GM15510 (cell line): ENCODE data around the gene SERP1.

Source experiments
- POLR2A ChIP-seq: IDR thresholded peaks from 3 replicates; pipeline ENCODE4 v1.6.1; 2011; ENCODE audit warnings: borderline replicate concordance; ENCODE audit not compliant: insufficient read length; ENCODE audit errors: extremely low read depth

The SERP1 gene

GRCh38 chr3:150545419-150546225, 674 bp downstream of the SERP1 start:
- no peak for TF ChIP-seq POLR2A

GRCh38 chr3:150544726-150545125, 1.6 kb downstream of the SERP1 start:
- TF ChIP-seq POLR2A, result no peak

GRCh38 chr3:150544041-150544440, 2.3 kb downstream of the SERP1 start:
- TF ChIP-seq POLR2A, result no peak

- TF ChIP-seq POLR2A, result no peak
These were observed 2.8 kb downstream of the SERP1 start for GRCh38 chr3:150543531-150543930.

GRCh38 chr3:150543128-150543527, 3.2 kb downstream of the SERP1 start:
- no peak for TF ChIP-seq POLR2A

GRCh38 chr3:150540991-150541390, 5.3 kb downstream of the SERP1 start:
- no peak for TF ChIP-seq POLR2A

GRCh38 chr3:150540297-150540696, 6.0 kb downstream of the SERP1 start:
- no peak for TF ChIP-seq POLR2A

- no peak for TF ChIP-seq POLR2A
These were observed 7.7 kb downstream of the SERP1 start for GRCh38 chr3:150538324-150539208.

GRCh38 chr3:150535204-150535603, 11.1 kb downstream of the SERP1 start:
- no peak for TF ChIP-seq POLR2A

GRCh38 chr3:150531775-150532174, 14.5 kb downstream of the SERP1 start:
- TF ChIP-seq POLR2A, result no peak

GRCh38 chr3:150528354-150528797, 17.9 kb downstream of the SERP1 start:
- TF ChIP-seq POLR2A, result no peak

GRCh38 chr3:150527464-150528255, 18.6 kb downstream of the SERP1 start:
- TF ChIP-seq POLR2A, result no peak

GRCh38 chr3:150523538-150523937, 22.8 kb downstream of the SERP1 start:
- no peak for TF ChIP-seq POLR2A

- no peak for TF ChIP-seq POLR2A
These were observed 24.8 kb downstream of the SERP1 start for GRCh38 chr3:150521463-150521862.

- TF ChIP-seq POLR2A, result no peak
These were observed 25.9 kb downstream of the SERP1 start for GRCh38 chr3:150520408-150520807.
